Measurements from ENCODE around the gene GSTT2B. TPM values are rescaled to one million over a fixed set of nuclear protein-coding genes. Genes with fewer than 3 reads are reported as not detected.

The GSTT2B gene
- total RNA-seq, result 13.5 and 16.9 TPM in 2 replicates

GRCh38 chr22:23961084-23961771 is at the start of gene GSTT2B:
Gene GSTT2B (minus strand): TSS chr22:23961195. CDS start chr22:23961131, 64 bp downstream.

GRCh38 chr22:24005201-24005600 is 44.2 kb upstream of the GSTT2B start, which contains the start of gene GSTT4:
Gene GSTT4 (minus strand): TSS chr22:24005453. CDS start chr22:24005356, 97 bp downstream.

GRCh38 chr22:23979557-23980240 is 18.7 kb upstream of the GSTT2B start, which contains the start of gene GSTT2:
Gene GSTT2 (plus strand): TSS chr22:23980134.

GRCh38 chr22:23974345-23974744 is 13.3 kb upstream of the GSTT2B start, which contains the start of gene DDT:
Gene DDT (minus strand): TSS chr22:23974441. CDS start chr22:23974414, 27 bp downstream.

GRCh38 chr22:23966568-23966967 is 5.6 kb upstream of the GSTT2B start, which contains the start of gene DDTL:
Gene DDTL (plus strand): TSS chr22:23966888. CDS start chr22:23966915, 27 bp downstream.

Other genes with a start within 250 kb of the GSTT2B start
- 3.2 and 3.9 TPM in 2 replicates for gene ZNF70, start 210.1 kb downstream of the GSTT2B start, total RNA-seq
- not detected in 2 replicates for gene VPREB3, start 206.8 kb downstream of the GSTT2B start, total RNA-seq
- gene C22orf15, start 198.2 kb downstream of the GSTT2B start, total RNA-seq, result 0.77 and 1.1 TPM in 2 replicates
- 0.85 and 10.6 TPM in 2 replicates for gene CHCHD10, start 193.2 kb downstream of the GSTT2B start, total RNA-seq
- 9.6 and 12.3 TPM in 2 replicates for gene MMP11, start 188.3 kb downstream of the GSTT2B start, total RNA-seq
- 63.8 and 737 TPM in 2 replicates for gene SMARCB1, start 174.2 kb downstream of the GSTT2B start, total RNA-seq
- under 0.01 TPM in 1 of 2 replicates, not detected in the other for gene DERL3, start 122.2 kb downstream of the GSTT2B start, total RNA-seq
- gene SLC2A11, start 103.3 kb downstream of the GSTT2B start, total RNA-seq, result 2.9 and 4.2 TPM in 2 replicates
- 775 and 1,022 TPM in 2 replicates for gene MIF, start 66.8 kb downstream of the GSTT2B start, total RNA-seq
- 1.0 and 1.2 TPM in 2 replicates for gene DDTL, start 5.7 kb upstream of the GSTT2B start, total RNA-seq
- 121 and 166 TPM in 2 replicates for gene DDT, start 13.2 kb upstream of the GSTT2B start, total RNA-seq
- gene GSTT2, start 18.9 kb upstream of the GSTT2B start, total RNA-seq, result 2.1 and 2.3 TPM in 2 replicates
- gene GSTT4, start 44.3 kb upstream of the GSTT2B start, total RNA-seq, result not detected in 2 replicates
- 17.8 and 21.2 TPM in 2 replicates for gene CABIN1, start 50.1 kb upstream of the GSTT2B start, total RNA-seq
- gene SUSD2, start 220.3 kb upstream of the GSTT2B start, total RNA-seq, result 19.1 and 30.9 TPM in 2 replicates